Islet of Langerhans (tissue), 1 donor: ENCODE data around the gene TTC39A.
"Not testable (repeated sequence)": the region's sequence is repeated elsewhere in the genome, so short reads cannot be mapped to it uniquely, and the experiment has no call there.

Experiments used
- FAIRE-seq: peaks from one replicate; lab custom pipeline; 2011; peaks lifted over from hg19 to GRCh38; lab: Jason Lieb, UNC

TTC39A gene

GRCh38 chr1:51266181-51266580 lies 64.2 kb downstream of the TTC39A start:
- no peak for FAIRE-seq

- FAIRE-seq: no peak
These were observed 64.7 kb downstream of the TTC39A start for GRCh38 chr1:51265618-51266017.

DNA sequence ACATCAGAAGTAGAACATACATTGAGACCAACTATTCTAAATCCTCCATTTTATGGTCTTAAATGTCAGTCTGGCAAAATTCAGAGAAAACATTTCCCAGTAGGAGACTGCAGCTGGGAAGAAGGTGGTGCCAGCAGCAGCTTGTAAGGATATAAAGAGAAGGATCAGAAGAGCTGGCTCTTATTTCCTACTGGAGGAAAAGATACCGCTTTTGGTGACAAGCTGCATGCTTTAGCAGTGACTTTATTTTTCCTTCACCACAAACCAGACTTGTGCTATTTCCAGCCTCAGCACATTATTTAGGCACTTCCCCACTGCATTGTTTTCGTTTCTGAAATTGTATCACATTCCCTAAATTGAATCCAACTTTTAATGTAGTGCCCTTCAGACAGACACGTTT lies 65.9 kb downstream of the TTC39A start:
- no peak for FAIRE-seq

DNA sequence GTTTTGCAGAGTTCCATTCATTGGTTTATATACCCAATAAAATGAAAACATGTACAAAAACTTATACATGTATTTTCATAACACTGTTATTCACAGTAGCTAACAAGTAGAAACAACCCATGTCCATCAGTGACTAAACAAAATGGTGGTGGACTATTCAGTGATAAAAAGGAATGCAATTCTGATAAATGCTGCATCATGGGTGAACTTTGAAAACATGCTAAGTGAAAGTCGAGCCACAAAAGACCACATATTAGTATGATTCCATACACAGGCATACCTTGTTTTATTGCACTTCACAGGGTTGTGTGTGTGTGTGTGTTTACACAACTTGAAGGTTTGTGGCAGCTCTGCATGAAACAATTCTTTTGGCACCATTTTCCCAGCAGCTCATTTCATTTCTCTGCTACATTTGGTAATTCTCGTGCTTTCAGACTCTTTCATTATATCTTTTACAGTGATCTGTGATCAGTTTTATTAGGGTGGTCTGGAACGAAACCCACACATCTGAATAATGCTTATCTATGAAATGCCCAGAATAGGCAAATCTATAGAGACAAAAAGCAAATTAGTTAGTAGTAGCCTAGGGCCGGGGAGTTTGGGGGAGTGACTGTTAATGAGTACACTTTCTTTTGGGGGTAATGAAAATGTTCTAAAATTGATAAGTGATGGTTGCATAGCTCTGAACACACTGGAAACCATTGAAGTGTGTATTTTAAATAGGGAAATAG lies 67.0 kb downstream of the TTC39A start:
- no peak for FAIRE-seq

DNA sequence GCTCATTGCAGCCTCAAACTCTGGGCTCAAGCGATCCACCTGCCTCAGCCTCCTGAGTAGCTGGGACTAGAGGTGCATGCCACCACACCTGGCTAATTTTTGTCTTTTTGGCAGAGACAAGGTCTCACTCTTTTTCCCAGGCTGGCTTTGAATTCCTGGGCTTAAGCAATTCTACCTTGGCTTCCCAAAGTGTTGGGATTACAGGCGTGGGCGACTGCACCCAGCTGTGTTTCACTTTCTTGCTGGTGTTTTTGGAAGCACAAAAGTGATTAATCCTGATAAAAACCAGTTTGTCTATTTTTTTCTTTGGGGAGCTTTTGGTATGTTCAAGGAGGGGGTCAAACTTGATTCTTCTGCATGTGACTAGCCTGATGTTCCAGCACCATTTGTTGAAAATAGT lies 75.0 kb downstream of the TTC39A start:
- no peak for FAIRE-seq

- FAIRE-seq: no peak
These were observed 76.7 kb downstream of the TTC39A start for GRCh38 chr1:51253691-51254090.

GRCh38 chr1:51252366-51252765 lies 78.0 kb downstream of the TTC39A start:
- FAIRE-seq: no peak

GRCh38 chr1:51251165-51251564 lies 79.2 kb downstream of the TTC39A start:
- FAIRE-seq: not testable (repeated sequence)

DNA sequence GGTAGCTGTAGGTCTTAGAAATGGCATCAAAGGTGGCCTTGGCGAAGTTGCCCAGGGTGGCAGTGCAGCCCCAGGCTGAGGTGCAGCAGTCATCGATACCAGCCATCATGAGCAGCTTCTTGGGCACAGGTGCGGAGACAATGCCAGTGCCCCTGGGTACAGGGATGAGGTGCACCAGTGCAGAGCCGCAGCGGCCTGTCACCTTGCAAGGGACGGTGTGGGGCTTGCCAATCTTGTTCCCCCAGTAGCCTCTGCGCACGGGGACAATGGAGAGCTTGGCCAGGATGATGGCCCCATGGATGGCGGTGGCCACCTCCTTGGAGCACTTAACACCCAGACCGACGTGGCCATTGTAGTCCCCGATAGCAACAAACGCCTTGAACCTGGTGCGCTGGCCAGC lies 79.6 kb downstream of the TTC39A start:
- FAIRE-seq: not testable (repeated sequence)

- no peak for FAIRE-seq
These were observed 80.9 kb downstream of the TTC39A start for GRCh38 chr1:51249445-51249844.

GRCh38 chr1:51247499-51247898 lies 82.9 kb downstream of the TTC39A start:
- no peak for FAIRE-seq

DNA sequence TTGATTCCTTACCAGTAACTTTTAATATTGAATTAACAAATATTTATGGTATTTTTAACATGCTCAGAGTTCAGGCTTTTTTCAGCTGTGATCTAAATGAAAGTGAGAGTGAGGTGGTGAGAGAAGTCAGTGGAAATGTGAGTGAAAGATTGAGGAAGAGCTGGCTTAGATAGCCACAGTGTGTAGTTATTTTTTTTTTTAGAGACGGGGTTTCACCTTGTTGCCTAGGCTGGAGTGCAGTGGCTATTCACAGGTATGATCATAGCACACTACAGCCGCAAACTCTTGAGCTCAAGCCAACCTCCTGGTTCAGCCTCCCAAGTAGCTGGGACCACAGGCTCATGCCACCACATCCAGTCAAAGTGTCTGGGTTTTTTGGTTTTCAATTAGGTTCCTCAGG lies 83.3 kb downstream of the TTC39A start:
- FAIRE-seq: no peak

DNA sequence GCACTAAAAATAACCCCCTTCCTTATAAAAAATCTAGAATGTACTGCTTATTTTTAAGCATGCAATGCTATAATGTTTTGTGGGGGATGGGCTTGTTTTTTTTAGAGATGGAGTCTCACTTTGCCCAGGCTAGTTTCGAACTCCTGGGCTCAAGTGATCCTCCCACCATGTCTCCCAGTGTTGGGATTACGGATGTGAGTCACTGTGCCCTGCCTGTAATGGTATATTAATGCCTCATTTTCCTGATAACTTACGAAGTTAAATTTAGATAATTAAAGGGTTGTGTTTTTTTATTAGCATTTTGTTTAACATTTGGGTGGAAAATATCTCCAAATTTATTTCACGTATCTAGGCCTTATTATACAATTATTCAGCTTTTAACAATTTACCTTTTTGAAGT lies 87.8 kb downstream of the TTC39A start:
- FAIRE-seq: no peak

DNA sequence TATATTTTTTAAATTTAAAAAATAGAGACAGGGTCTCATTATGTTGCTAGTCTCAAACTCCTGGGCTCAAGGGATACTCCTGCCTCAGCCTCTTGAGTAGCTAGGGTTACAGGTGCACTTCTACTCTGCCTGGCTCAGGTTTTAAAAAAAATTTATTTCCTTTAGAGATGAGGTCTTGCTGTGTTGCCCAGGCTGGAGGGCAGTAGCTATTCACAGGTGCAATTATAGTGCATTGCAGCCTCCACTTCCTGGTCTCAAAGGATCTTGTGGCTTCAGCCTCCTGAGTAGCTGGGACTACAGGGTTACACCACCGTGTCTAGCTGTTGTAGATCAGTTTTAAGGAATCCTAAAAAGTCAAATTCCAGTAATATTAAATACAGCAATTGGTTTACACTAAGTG lies 89.2 kb downstream of the TTC39A start:
- no peak for FAIRE-seq

GRCh38 chr1:51240084-51240483 lies 90.3 kb downstream of the TTC39A start:
- no peak for FAIRE-seq

GRCh38 chr1:51238034-51238403 lies 92.3 kb downstream of the TTC39A start:
- no peak for FAIRE-seq

DNA sequence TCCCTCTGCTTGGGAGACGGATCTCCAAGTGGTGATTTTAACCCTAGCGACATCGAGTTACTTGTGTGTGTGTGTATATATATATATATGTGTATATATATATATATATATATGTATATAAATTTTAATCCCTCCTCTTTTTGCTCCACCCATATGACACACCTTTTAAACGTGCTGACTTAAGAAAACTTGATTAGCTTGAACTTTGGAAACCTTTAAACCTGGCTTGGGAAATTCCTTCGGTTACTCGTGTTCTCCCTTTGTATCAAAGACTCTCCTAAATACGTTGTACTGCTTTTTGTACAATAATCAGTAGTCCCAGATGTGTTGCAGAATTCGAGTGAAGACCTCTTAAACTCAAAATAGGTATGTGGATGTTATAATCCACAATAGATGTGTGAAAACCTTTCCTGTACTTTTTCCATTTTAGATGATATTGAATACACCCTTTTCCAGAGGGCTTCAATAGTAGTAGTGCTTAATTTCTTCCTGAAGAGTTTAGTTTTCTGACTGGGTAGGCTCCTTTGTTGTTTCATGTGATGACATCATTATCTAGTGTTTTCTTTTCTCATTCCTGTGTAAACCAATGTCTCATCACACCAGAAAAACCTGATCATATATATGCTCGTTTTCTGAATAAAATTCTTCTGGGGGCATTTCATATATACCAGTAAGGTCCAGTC lies 92.9 kb downstream of the TTC39A start:
- no peak for FAIRE-seq
